Stomach smooth muscle (tissue), 2 donors: ENCODE data around the gene CASTOR1.
A peak's percentile ranks its signal among the peaks of the same experiment; 100 is the strongest.

ENCODE experiments used
- H3K27ac ChIP-seq: one replicate; pipeline ENCODE4 v1.7.0; 2013; ENCODE audit warnings: mild to moderate bottlenecking, low read length, inconsistent platforms
- H3K27me3 ChIP-seq, 2 donors: one replicate each; pipeline ENCODE4 v1.7.0; 2013; ENCODE audit warnings: low read length in 2 of 2; ENCODE audit not compliant: insufficient read depth in 2 of 2, control insufficient read depth in 1 of 2
- H3K36me3 ChIP-seq, 2 donors: one replicate each; pipeline ENCODE4 v1.7.0; 2013; ENCODE audit warnings: low read length in 2 of 2; ENCODE audit not compliant: control insufficient read depth in 2 of 2, insufficient read depth in 2 of 2
- H3K4me1 ChIP-seq: one replicate; pipeline ENCODE4 v1.7.0; 2013; ENCODE audit warnings: low read length; ENCODE audit not compliant: control insufficient read depth, insufficient read depth
- H3K4me3 ChIP-seq, 2 donors: one replicate each; pipeline ENCODE4 v1.7.0; 2013; ENCODE audit warnings: low read length in 2 of 2
- H3K9ac ChIP-seq, 2 donors: one replicate each; pipeline ENCODE4 v1.7.0; 2013; ENCODE audit warnings: low read length in 2 of 2, mild to moderate bottlenecking in 1 of 2
- H3K9me3 ChIP-seq, 2 donors: one replicate each; pipeline ENCODE4 v1.7.0; 2013; ENCODE audit warnings: low read length in 2 of 2; ENCODE audit not compliant: control insufficient read depth in 2 of 2
- donor health status: healthy.
- donor health status: Pancreatic carcinoma.

The CASTOR1 gene

DNA sequence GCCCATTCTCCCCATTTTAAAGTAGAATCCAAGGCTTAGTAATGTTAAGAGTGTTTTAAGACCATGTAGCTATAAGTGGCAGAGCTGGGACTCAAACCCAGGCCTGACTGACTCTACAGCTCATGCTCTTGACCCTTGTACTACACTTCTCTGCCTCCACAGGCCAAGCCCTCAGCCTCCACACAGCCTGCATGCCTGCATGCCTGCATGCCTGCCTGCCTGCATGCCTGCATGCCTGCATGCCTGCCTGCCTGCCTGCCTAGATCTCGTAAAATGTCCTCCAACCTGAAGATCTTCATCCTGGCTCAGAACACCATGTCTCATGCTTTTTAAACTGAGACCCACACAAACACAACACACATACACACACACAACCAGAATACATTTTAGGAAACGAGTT, 18.8 kb upstream of the CASTOR1 start:
- H3K36me3 ChIP-seq, result peaks cover 2 to 4% of the 10 kb centered on the region in 2 donors
- H3K27me3 ChIP-seq, result no peaks in the 10 kb centered on the region
- H3K27ac ChIP-seq, result no peak overlapping the region
- H3K4me1 ChIP-seq, result peaks cover 85% of the 10 kb centered on the region
- no peaks in the 10 kb centered on the region for H3K9me3 ChIP-seq
- no peak overlapping the region for H3K9ac ChIP-seq
- H3K4me3 ChIP-seq, result no peak overlapping the region

DNA sequence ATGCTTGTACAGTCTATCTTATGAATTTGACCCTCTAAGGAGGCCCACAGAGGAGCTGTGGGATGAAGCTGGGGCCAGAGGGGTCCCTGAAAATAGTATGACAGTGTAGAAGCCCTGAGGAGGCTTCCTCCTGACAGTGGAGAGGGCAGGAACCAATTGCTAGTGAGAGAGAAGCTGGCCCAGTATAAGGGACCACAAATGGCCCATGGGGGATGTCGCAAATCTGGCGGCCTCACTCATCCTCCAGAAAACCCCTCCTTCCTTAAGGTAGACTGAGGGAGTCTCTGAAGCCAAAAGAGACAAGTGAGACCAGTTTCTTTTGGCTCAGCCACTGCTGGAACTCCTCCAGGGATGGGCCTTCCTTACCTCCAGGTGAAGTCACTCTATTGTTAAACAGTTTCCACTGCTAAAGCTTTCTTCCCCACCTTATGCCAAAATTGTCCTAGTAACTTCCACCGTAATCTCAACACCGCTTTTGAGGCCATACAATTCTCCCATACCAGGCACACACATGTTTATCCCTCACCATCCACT, 17.8 kb upstream of the CASTOR1 start:
- no peak overlapping the region for H3K4me3 ChIP-seq
- no peak overlapping the region for H3K9ac ChIP-seq
- no peaks in the 10 kb centered on the region for H3K27me3 ChIP-seq
- H3K27ac ChIP-seq, result no peak overlapping the region
- H3K36me3 ChIP-seq, result peaks cover 4 to 5% of the 10 kb centered on the region in 2 donors
- no peaks in the 10 kb centered on the region for H3K9me3 ChIP-seq
- H3K4me1 ChIP-seq, result peaks cover 85% of the 10 kb centered on the region

DNA sequence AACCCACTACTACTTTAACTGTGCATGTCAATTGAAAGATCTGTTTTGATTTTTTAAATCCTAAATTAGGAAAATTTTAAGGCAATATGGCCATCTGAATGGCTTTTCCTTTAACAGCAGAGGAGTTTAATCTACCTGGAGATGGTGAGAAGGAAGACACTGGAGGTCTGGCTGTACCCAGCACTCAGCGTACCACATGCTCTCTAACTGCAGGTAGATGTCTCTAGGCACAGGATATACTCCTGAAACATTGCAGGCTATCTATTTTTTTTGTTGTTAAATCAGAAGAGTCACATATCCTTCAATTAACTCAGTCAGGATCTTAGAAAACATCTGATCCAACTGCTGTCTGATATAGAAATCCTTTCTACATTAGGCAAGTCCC, 17.3 kb upstream of the CASTOR1 start:
- Histone ChIP-seq H3K9ac (no peak overlapping the region), H3K27ac (no peak overlapping the region), H3K4me1 (peaks cover 85% of the 10 kb centered on the region), H3K27me3 (no peaks in the 10 kb centered on the region), H3K9me3 (no peaks in the 10 kb centered on the region), H3K36me3 (peaks cover 6 to 7% of the 10 kb centered on the region in 2 donors), H3K4me3 (no peak overlapping the region)

GRCh38 chr22:30305906-30306626, 16.8 kb upstream of the CASTOR1 start:
- Histone ChIP-seq H3K4me1 (peaks cover 84% of the 10 kb centered on the region), H3K36me3 (peaks cover 7% of the 10 kb centered on the region in 2 donors), H3K9me3 (no peaks in the 10 kb centered on the region), H3K4me3 (peak overlapping the region in 1 of 2 donors; percentile 55), H3K27ac (peak overlapping the region; percentile 58), H3K27me3 (no peaks in the 10 kb centered on the region), H3K9ac (peak overlapping the region; percentile 6 to 16)

DNA sequence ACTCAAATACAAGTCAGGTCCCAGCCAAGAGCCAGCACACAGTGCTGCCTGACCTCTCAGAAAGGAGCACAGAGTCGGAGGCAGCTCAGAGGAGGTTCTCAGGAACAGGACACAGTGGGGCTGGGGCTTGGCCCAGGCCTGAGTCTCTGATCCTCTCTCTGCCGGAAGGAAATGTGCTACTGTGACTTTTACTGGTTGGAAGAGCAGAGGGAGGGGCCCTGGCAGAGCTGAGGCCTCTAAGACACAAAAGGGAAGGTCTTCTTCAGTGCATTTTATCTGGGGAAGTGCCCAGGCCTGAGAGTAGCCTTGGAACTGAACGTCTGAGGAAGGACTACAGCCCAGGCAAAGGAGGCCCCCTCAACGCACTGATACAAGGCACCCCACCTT, 16.2 kb upstream of the CASTOR1 start:
- Histone ChIP-seq H3K36me3 (peaks cover 7 to 10% of the 10 kb centered on the region in 2 donors), H3K27me3 (no peaks in the 10 kb centered on the region), H3K9ac (peak overlapping the region; percentile 6 to 16), H3K27ac (peak overlapping the region; percentile 58), H3K4me3 (peak overlapping the region in 1 of 2 donors; percentile 55), H3K9me3 (no peaks in the 10 kb centered on the region), H3K4me1 (peaks cover 80% of the 10 kb centered on the region)

DNA sequence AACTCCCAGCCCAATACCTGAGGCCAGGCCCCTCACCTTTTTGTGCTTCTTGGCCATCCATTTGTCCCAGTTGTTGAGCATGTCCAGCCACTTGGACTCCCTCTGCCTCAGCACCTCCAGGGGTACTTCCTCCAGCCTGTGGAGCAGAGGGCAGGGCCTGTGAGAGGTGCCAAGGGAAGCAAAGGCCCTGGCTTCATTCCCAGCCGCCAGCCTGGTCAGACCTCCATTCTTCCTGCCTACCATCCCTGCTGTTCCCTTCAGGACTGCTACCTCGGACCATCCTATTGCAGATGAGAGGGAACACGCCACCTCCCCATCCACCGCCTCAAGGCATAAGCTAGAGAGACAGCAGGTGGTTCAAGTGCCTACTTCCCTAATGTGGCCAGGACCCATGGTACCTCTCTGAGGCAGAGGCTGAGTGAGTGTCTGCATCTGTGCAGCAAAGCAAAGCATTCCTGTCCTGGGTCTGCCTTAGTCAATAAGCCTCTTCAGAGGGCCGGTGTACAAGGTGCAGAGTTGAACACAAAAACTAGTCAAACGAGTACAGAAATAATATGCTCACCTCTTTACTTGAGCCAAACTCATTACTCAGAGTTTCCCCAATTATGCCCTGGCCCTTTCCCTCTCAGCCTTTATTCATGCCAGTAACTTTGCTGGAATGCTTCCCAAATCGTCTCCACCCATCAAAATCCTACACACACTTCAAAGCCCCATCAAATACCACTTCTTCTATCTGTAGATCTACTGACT, 15.4 kb upstream of the CASTOR1 start:
- peaks cover 72% of the 10 kb centered on the region for H3K4me1 ChIP-seq
- peak overlapping the region; percentile 58 for H3K27ac ChIP-seq
- no peaks in the 10 kb centered on the region for H3K27me3 ChIP-seq
- no peaks in the 10 kb centered on the region for H3K9me3 ChIP-seq
- no peak overlapping the region for H3K9ac ChIP-seq
- peaks cover 7 to 13% of the 10 kb centered on the region in 2 donors for H3K36me3 ChIP-seq
- peak overlapping the region in 1 of 2 donors; percentile 29 for H3K4me3 ChIP-seq

DNA sequence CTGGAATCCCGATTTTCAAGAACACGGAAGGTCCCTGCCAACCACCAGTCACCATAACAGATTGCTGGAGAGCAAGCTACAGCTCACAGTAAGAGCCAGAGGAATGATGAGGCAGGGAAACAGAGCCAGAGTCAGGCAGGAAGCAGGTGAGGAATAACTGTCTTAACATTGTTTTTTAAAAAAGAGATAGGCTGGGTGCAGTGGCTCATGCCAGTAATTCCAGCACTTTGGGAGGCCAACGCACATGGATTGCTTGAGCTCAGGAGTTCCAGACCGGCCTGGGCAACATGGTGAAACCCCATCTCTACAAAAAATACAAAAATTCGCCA, 13.5 kb upstream of the CASTOR1 start:
- Histone ChIP-seq H3K9me3 (no peaks in the 10 kb centered on the region), H3K27me3 (no peaks in the 10 kb centered on the region), H3K27ac (peak overlapping the region; percentile 70), H3K9ac (no peak overlapping the region), H3K36me3 (peaks cover 7 to 21% of the 10 kb centered on the region in 2 donors), H3K4me1 (peaks cover 66% of the 10 kb centered on the region), H3K4me3 (no peak overlapping the region)

DNA sequence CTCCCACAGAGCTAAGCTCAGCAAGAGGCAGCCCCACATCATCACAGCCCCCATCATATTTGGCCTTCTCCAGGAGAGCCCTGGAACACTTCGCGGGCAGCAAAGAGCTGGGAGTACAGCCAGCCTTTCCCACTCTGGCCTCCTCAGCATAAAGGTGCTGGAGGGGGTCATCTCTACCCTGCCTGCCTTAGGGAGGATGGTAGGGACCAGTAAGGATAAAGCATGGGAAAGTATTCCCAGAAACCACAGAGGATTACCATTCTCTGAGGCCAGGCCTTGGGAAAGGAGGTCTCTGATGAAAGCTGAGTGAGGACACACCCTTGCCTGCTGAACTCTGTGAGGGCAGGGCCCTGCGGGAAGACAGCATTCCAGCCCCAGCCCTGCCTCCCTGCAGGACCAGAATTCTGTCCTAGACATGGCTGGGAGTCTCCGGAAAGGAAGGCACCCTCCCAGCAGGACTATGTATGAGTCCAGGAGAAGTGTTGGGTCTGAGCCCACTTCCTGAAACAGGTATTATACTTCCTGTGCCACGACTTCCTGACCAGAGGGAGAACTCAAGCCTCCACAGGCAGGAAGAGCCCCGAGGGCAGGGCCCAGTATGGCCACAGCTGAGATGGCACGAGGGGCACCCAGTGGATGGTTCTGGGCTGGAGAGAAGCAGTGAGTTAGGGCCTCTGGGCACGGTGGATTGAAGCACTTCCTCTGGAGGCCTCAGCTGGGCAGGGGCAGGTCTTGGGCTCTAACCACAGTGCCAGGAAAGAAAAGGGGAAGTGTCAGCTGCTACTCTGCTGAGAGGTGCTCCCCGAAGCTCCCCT, 12.9 kb upstream of the CASTOR1 start:
- Histone ChIP-seq H3K4me3 (no peak overlapping the region), H3K9ac (peak overlapping the region in 1 of 2 donors; percentile 36), H3K4me1 (peaks cover 69% of the 10 kb centered on the region)

GRCh38 chr22:30299322-30299721, 10.0 kb upstream of the CASTOR1 start:
- H3K4me1 ChIP-seq, result peaks cover 49% of the 10 kb centered on the region
- H3K27ac ChIP-seq, result no peak overlapping the region
- H3K9ac ChIP-seq, result no peak overlapping the region
- peaks cover 20 to 46% of the 10 kb centered on the region in 2 donors for H3K36me3 ChIP-seq
- H3K27me3 ChIP-seq, result no peaks in the 10 kb centered on the region
- no peak overlapping the region for H3K4me3 ChIP-seq
- H3K9me3 ChIP-seq, result no peaks in the 10 kb centered on the region

More for the DNA sequence above, 12.9 kb upstream of the CASTOR1 start:
- Histone ChIP-seq H3K36me3 (peaks cover 7 to 27% of the 10 kb centered on the region in 2 donors), H3K27me3 (no peaks in the 10 kb centered on the region), H3K27ac (peak overlapping the region; percentile 70), H3K9me3 (no peaks in the 10 kb centered on the region)

DNA sequence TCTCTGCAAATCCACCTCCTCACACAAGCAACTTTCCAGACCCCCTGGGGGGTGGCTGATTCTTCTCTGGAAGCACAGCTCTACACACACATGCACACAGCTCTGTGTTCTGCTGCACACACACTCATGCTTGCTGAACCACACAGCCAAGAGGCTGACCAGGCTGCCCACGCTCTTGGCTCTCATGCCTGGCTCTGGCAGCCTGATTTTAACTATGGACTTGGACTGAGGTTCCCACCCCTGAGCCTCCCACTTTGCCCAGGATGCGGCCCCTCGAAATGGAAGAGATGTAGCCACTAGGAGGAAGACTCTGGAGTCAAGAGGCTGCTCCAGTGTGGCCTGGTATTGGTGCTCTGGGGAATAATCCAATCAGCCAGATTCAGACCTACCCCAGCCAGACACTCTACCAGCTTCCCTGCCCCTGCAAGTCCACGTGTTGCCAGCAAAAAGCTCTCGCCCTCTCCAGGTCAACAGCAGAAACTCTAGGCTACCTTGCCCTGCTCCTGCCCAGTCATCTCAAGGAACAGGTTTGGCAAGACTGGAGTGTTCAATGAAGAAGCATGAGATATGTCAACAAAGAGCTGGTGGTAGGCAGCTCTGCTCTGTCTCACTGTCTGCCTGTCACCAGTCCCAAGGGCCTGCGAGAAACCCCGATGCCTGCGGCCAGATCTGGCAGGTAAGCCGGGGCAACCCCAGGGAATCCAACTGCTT, 8.8 kb upstream of the CASTOR1 start:
- H3K4me1 ChIP-seq, result peaks cover 37% of the 10 kb centered on the region
- H3K27me3 ChIP-seq, result no peaks in the 10 kb centered on the region
- no peaks in the 10 kb centered on the region for H3K9me3 ChIP-seq
- peaks cover 26 to 52% of the 10 kb centered on the region in 2 donors for H3K36me3 ChIP-seq
- H3K4me3 ChIP-seq, result no peak overlapping the region
- H3K27ac ChIP-seq, result peak overlapping the region; percentile 18
- H3K9ac ChIP-seq, result no peak overlapping the region
